GM13977 (cell line): ENCODE measurements around the gene TDG.
"Not testable (repeated sequence)": the region's sequence is repeated elsewhere in the genome, so short reads cannot be mapped to it uniquely, and the experiment has no call there.

Experiments used
- DNase-seq: peaks from one replicate; pipeline ENCODE4 v3.0.0; 2012; ENCODE audit warnings: low spot score
- CTCF ChIP-seq: IDR thresholded peaks from 2 replicates; pipeline ENCODE4 v1.5.1; 2012; ENCODE audit warnings: mild to moderate bottlenecking, control low read depth; ENCODE audit not compliant: insufficient read depth; ENCODE audit errors: extremely low read depth, missing control alignments
- in situ Hi-C: fragments of 300-500 bp; cut with MboI; formaldehyde crosslinking; loops from one replicate; pipeline ENCODE4 v1.12.0; 2022; ENCODE audit warnings: low sequenced_read_pairs, low pct_unique_long_range_greater_than_20kb, mixed read lengths, inconsistent platforms; ENCODE audit not compliant: unreplicated experiment

The TDG gene

GRCh38 chr12:104010606-104011169, 45.0 kb downstream of the TDG start:
- DNase-seq = no peak
- no peak for TF ChIP-seq CTCF
- in situ Hi-C loops = no loop called here

GRCh38 chr12:104011253-104011652, 45.6 kb downstream of the TDG start:
- in situ Hi-C loops = no loop called here
- DNase-seq = no peak
- TF ChIP-seq CTCF = no peak

- in situ Hi-C loops = no loop called here
- no peak for TF ChIP-seq CTCF
- DNase-seq = no peak
These were observed 46.7 kb downstream of the TDG start for GRCh38 chr12:104012331-104012730.

DNA sequence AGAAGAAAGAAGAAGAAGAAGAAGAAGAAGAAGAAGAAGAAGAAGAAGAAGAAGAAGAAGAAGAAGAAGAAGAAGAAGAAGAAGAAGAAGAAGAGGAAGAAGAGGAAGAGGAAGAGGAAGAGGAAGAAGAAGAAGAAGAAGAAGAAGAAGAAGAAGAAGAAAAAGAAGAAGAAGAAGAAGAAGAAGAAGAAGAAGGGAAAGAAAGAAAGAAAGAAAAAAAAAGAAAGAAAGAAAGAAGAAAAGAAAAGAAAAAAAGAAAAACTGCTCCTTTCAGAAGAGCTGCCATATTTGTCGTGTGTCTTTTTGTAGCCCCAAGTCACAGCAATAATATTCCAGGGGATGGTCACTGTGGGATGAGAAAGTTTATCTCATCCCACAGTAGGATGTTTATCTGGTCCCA, 56.2 kb downstream of the TDG start:
- DNase-seq, in situ Hi-C loops: not testable (repeated sequence)

GRCh38 chr12:104022786-104023185, 57.1 kb downstream of the TDG start:
- DNase-seq = no peak
- in situ Hi-C loops = no loop called here
- no peak for TF ChIP-seq CTCF

DNA sequence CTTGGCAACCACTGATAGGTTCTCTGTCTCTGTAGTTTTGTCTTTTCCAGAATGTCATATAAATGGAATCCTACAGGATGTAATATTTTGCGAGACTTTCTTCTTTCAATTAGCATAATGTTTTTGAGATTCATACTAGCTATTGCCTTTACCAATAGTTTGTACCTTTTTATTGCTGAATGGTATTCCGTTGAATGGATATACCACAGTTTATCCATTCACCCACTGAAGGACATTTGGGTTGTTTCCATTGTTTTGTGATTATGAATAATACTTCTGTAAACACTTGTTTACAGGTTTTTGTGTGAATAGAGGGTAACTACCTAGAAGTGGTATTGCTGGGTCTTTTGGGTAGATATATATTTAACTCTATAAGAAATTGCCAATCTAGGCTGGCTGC, 58.0 kb downstream of the TDG start:
- no peak for TF ChIP-seq CTCF
- DNase-seq = no peak
- in situ Hi-C loops = no loop called here

- in situ Hi-C loops = no loop called here
- TF ChIP-seq CTCF = no peak
- DNase-seq = no peak
These were observed 58.7 kb downstream of the TDG start for GRCh38 chr12:104024348-104024747.
